Mucosa of descending colon (tissue), 3 donors: ENCODE results near the gene SLC13A2. TPM values are rescaled to one million over a fixed set of nuclear protein-coding genes. Genes with fewer than 3 reads are reported as not detected.

Experiments
- ATAC-seq: fragments of 200-7000 bp; cut with Tn5 transposase; one replicate; pipeline ENCODE4 v1.9.1; 2020; ENCODE audit warnings: mild to moderate bottlenecking, moderate library complexity
- DNase-seq, 3 donors: peaks; one replicate each; pipeline ENCODE4 v3.0.0-alpha.2; 2020
- H3K36me3 ChIP-seq: fragments of 200-600 bp; one replicate; pipeline ENCODE4 v1.8.0; 2021; ENCODE audit warnings: low read depth, mild to moderate bottlenecking
- H3K4me1 ChIP-seq: fragments of 200-600 bp; one replicate; pipeline ENCODE4 v1.8.0; 2021; ENCODE audit warnings: low read depth, mild to moderate bottlenecking
- H3K4me3 ChIP-seq: fragments of 200-600 bp; one replicate; pipeline ENCODE4 v1.8.0; 2021; ENCODE audit warnings: mild to moderate bottlenecking
- H3K9me3 ChIP-seq: fragments of 200-600 bp; one replicate; pipeline ENCODE4 v1.8.0; 2021; ENCODE audit warnings: mild to moderate bottlenecking
- CTCF ChIP-seq: fragments of 200-600 bp; IDR thresholded peaks from one replicate; pipeline ENCODE4 v1.8.0; 2022; ENCODE audit warnings: antibody characterized with exemption, mild to moderate bottlenecking
- intact Hi-C, 2 donors: fragments of 100-400 bp; cut with DNase I in 1 of 2; cut with micrococcal nuclease in 1 of 2; formaldehyde crosslinking; loops; one replicate each; pipeline versions ENCODE4 v1.11.0 to v1.11.1; 2022; cut with DNase I, micrococcal nuclease
- total RNA-seq, 3 donors: library from RNA; stranded (reverse); fragmentation: NEBNext Ultra II Directional in 2 of 3; extraction: Animal tissue kit (Norgen Biotek cat#: 25700) in 2 of 3; gene quantifications; one replicate each; pipeline versions ENCODE4 v1.2.1 to v1.2.4, GENCODE V29; 2021 to 2023
- donor health status: DM: no; HTN: no; CAD: no; lungs with moderate emphysema.
- donor health status: DM: no; HTN: no; CAD: no.
- donor health status: DM: no; HTN: yes; CAD: no.

SLC13A2 gene
- total RNA-seq, 3 donors from 2014 or later: 14.9 to 87.0 (median 17.1) TPM

GRCh38 chr17:28536532-28537218 is 63.2 kb downstream of the SLC13A2 start:
- Histone ChIP-seq H3K4me1 (peaks cover 17% of the 10 kb centered on the region), H3K36me3 (no peaks in the 10 kb centered on the region), H3K9me3 (no peaks in the 10 kb centered on the region), H3K4me3 (no peak overlapping the region)
- intact Hi-C loops: loop anchor here in 1 of 2 donors (5.0 kb wide), 1 partner anchor 39 kb away; no protein-coding TSS in a partner anchor
- ATAC-seq (peak; percentile 48), DNase-seq (peak in 1 of 3 donors; percentile 45)
- no peak for TF ChIP-seq CTCF

GRCh38 chr17:28537219-28537610 is 63.8 kb downstream of the SLC13A2 start:
- Histone ChIP-seq H3K9me3 (no peaks in the 10 kb centered on the region), H3K4me1 (peaks cover 17% of the 10 kb centered on the region), H3K36me3 (no peaks in the 10 kb centered on the region), H3K4me3 (no peak overlapping the region)
- intact Hi-C loops: loop anchor here in 1 of 2 donors (5.0 kb wide), 1 partner anchor 40 kb away; no protein-coding TSS in a partner anchor
- peak in 1 of 3 donors; percentile 35 for DNase-seq
- ATAC-seq: no peak
- TF ChIP-seq CTCF: no peak

GRCh38 chr17:28538296-28538895 is 65.0 kb downstream of the SLC13A2 start:
- TF ChIP-seq CTCF: no peak
- intact Hi-C loops: loop anchor here in 1 of 2 donors (5.0 kb wide), 1 partner anchor 41 kb away; no protein-coding TSS in a partner anchor
- H3K36me3 ChIP-seq: no peaks in the 10 kb centered on the region
- H3K9me3 ChIP-seq: no peaks in the 10 kb centered on the region
- no peak overlapping the region for H3K4me3 ChIP-seq
- peak in 1 of 3 donors; percentile 25 for DNase-seq
- H3K4me1 ChIP-seq: peaks cover 7% of the 10 kb centered on the region
- ATAC-seq: no peak

DNA sequence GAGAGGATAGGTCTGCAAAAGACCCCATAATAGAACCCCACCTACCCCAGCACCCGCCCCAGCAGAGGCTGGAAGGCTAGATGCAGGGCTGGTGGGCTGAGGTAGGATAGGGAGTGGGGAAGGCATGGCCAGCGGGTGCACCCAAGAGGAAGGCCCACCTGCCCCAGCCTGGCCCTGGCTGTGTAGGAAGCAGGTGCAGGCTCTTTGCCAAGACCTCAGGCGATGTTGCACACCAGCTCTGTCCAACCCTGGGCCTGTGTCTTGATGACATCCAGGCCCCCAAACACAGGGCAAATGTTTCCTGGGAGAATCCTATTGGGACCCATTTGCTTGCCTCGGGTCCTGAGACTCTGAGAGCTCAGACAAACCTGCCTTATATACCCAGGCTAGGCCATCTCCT is 66.8 kb downstream of the SLC13A2 start:
- TF ChIP-seq CTCF: no peak
- no peak for ATAC-seq

DNA sequence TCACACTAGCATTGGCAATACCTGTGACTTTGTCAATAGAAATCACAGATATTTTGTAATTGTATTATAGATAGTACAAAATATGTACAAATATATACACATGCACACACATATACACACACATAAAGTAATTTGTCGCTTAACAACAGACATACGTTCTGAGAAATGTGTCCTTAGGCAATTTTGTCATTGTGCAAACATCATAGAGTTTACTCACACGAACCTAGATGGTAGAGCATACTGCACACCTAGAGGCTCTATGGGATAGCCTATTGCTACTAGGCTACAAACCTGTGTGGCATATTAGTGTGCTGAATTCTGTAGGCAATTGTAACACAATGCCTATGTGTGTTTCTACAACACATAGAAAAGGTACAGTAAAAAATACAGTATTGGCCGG is 68.0 kb downstream of the SLC13A2 start:
- DNase-seq: no peak
- ATAC-seq: no peak
- no peak overlapping the region for H3K4me3 ChIP-seq
- no peak for TF ChIP-seq CTCF
- intact Hi-C loops: no loop called here
- H3K9me3 ChIP-seq: no peaks in the 10 kb centered on the region
- peaks cover under 1% of the 10 kb centered on the region for H3K4me1 ChIP-seq
- H3K36me3 ChIP-seq: no peaks in the 10 kb centered on the region

More for the DNA sequence above, 66.8 kb downstream of the SLC13A2 start:
- H3K9me3 ChIP-seq: no peaks in the 10 kb centered on the region
- peak in 2 of 3 donors; percentile 11 to 20 for DNase-seq
- no peak overlapping the region for H3K4me3 ChIP-seq
- intact Hi-C loops: no loop called here
- H3K4me1 ChIP-seq: peaks cover 7% of the 10 kb centered on the region
- H3K36me3 ChIP-seq: no peaks in the 10 kb centered on the region
